Psoas muscle (tissue), 8 donors: Measurements from ENCODE around the gene SIAH3. TPM values are rescaled to one million over a fixed set of nuclear protein-coding genes. Genes with fewer than 3 reads are reported as not detected.

ENCODE experiments used
- ATAC-seq, 4 donors: fragments of 200-7000 bp; cut with Tn5 transposase; one replicate each; pipeline ENCODE4 v1.9.1; 2020; ENCODE audit warnings: moderate library complexity in 3 of 4, mild to moderate bottlenecking in 2 of 4
- DNase-seq, 2 donors: peaks; one replicate each; pipeline ENCODE4 v3.0.0-alpha.2; 2020
- H3K27ac ChIP-seq: fragments of 200-600 bp; one replicate; pipeline ENCODE4 v1.8.0; 2022
- H3K27me3 ChIP-seq, 3 donors: fragments of 200-600 bp in 1 of 3; one replicate each; pipeline versions ENCODE4 v1.6.1 to v1.8.0; 2013 to 2022; ENCODE audit warnings: low read length in 2 of 3, mild to moderate bottlenecking in 2 of 3, moderate library complexity in 1 of 3; ENCODE audit not compliant: insufficient read depth in 3 of 3
- H3K36me3 ChIP-seq, 2 donors: fragments of 200-600 bp in 1 of 2; one replicate each; pipeline versions ENCODE4 v1.6.1 to v1.8.0; 2013 to 2022; ENCODE audit warnings: low read depth in 1 of 2, mild to moderate bottlenecking in 1 of 2, moderate library complexity in 1 of 2; ENCODE audit not compliant: insufficient read depth in 1 of 2
- H3K4me1 ChIP-seq: fragments of 200-600 bp; one replicate; pipeline ENCODE4 v1.8.0; 2022
- H3K4me3 ChIP-seq: fragments of 200-600 bp; one replicate; pipeline ENCODE4 v1.8.0; 2022; ENCODE audit warnings: mild to moderate bottlenecking
- H3K9me3 ChIP-seq: fragments of 200-600 bp; one replicate; pipeline ENCODE4 v1.8.0; 2022
- CTCF ChIP-seq: fragments of 200-600 bp; IDR thresholded peaks from one replicate; pipeline ENCODE4 v1.8.0; 2022; ENCODE audit warnings: antibody characterized with exemption
- WGBS, 3 donors: extraction: QIAGEN DNeasy Blood & Tissue Kit; methylation state at CpG; one replicate each; pipeline versions ENCODE4 v1.1.6 to v1.1.7; 2013; 5-methylcytosine and 5-hydroxymethylcytosine counted together
- intact Hi-C, 2 donors: fragments of 100-400 bp; cut with DNase I; formaldehyde crosslinking; loops; one replicate each; pipeline versions ENCODE4 v1.11.0 to v1.14.2; 2022
- polyA plus RNA-seq, 3 donors: library from polyadenylated mRNA; stranded (reverse); fragments of 200-250 nt; gene quantifications; one replicate each; pipeline ENCODE4 v1.2.3, GENCODE V29; 2013
- total RNA-seq, 4 donors: library from RNA; stranded (reverse); fragmentation: NEBNext Ultra II Directional in 2 of 4; extraction: Animal tissue kit (Norgen Biotek cat#: 25700) in 2 of 4; gene quantifications; one replicate each; pipeline versions ENCODE4 v1.2.1 to v1.2.4, GENCODE V29; 2021 to 2023
- donor health status: healthy with polysubstance abuse.
- donor health status: DM: no; HTN: no; CAD: no; lungs with moderate emphysema.
- donor health status: Bipolar disorder and iron deficiency.
- donor health status: healthy.
- donor health status: DM: yes; HTN: yes; CAD: no.
- donor health status: DM: no; HTN: no; CAD: no.
- donor health status: DM: no; HTN: no; CAD: no.
- donor health status: DM: yes; HTN: yes; CAD: no.

SIAH3 gene
- total and polyA plus RNA-seq, 7 donors, result 0.02 to 0.03 (median 0.02) TPM; not detected in 4

- Histone ChIP-seq H3K36me3 (no peaks in the 10 kb centered on the region), H3K27ac (no peak overlapping the region), H3K27me3 (no peaks in the 10 kb centered on the region), H3K4me1 (peaks cover 6% of the 10 kb centered on the region), H3K4me3 (no peak overlapping the region), H3K9me3 (peaks cover 4% of the 10 kb centered on the region)
- intact Hi-C loops, result no loop called here
- no peak for TF ChIP-seq CTCF
- DNase-seq (no peak), ATAC-seq (peak; percentile 43 to 83 (median 62))
- 39 to 46% (median 46%) methylated on average over 10 of the region's 10 CpGs for WGBS, 3 donors
These were observed 18.7 kb upstream of the SIAH3 start for GRCh38 chr13:45870232-45870631.

GRCh38 chr13:45865414-45865813 lies 13.9 kb upstream of the SIAH3 start:
- Histone ChIP-seq H3K27me3 (no peaks in the 10 kb centered on the region), H3K27ac (no peak overlapping the region), H3K4me1 (peaks cover 6% of the 10 kb centered on the region), H3K9me3 (peaks cover 4% of the 10 kb centered on the region), H3K36me3 (no peaks in the 10 kb centered on the region), H3K4me3 (no peak overlapping the region)
- intact Hi-C loops, result no loop called here
- DNase-seq (no peak), ATAC-seq (no peak)
- WGBS, 3 donors, result 77 to 80% (median 79%) methylated on average over 1 to 2 of the region's 2 CpGs
- no peak for TF ChIP-seq CTCF

- intact Hi-C loops, result no loop called here
- H3K27ac ChIP-seq, result no peak overlapping the region
- ATAC-seq, result no peak
- peaks cover 8% of the 10 kb centered on the region for H3K4me1 ChIP-seq
- no peak overlapping the region for H3K4me3 ChIP-seq
- H3K36me3 ChIP-seq, result no peaks in the 10 kb centered on the region
- no peak for TF ChIP-seq CTCF
- 38 to 61% (median 42%) methylated on average over 10 of the region's 10 CpGs for WGBS, 3 donors
- H3K9me3 ChIP-seq, result peaks cover 4% of the 10 kb centered on the region
- no peaks in the 10 kb centered on the region for H3K27me3 ChIP-seq
- no peak for DNase-seq
These were observed 12.4 kb upstream of the SIAH3 start for GRCh38 chr13:45863709-45864590.

- DNase-seq, result no peak
- H3K4me1 ChIP-seq, result peaks cover 8% of the 10 kb centered on the region
- H3K27ac ChIP-seq, result no peak overlapping the region
- no peak for ATAC-seq
- TF ChIP-seq CTCF, result no peak
- H3K9me3 ChIP-seq, result no peaks in the 10 kb centered on the region
- H3K4me3 ChIP-seq, result no peak overlapping the region
- H3K36me3 ChIP-seq, result no peaks in the 10 kb centered on the region
- intact Hi-C loops, result no loop called here
- H3K27me3 ChIP-seq, result no peaks in the 10 kb centered on the region
These were observed 9.8 kb upstream of the SIAH3 start for GRCh38 chr13:45861322-45861721.
